Common myeloid progenitor, CD34-positive (primary cell): ENCODE data around the gene TRDN.
"Not testable (repeated sequence)": the region's sequence is repeated elsewhere in the genome, so short reads cannot be mapped to it uniquely, and the experiment has no call there.

Experiments used
- CTCF ChIA-PET: fragments of 350-600 bp; sonication (Branson Sonifier 250); formaldehyde crosslinking; loops from one replicate; lab custom pipeline; 2021; ENCODE audit warnings: antibody characterized with exemption; lab: Charles Lee
- POLR2A ChIA-PET: fragments of 350-600 bp; sonication (Branson Sonifier 250); formaldehyde crosslinking; loops from one replicate; lab custom pipeline; 2021; ENCODE audit warnings: antibody characterized with exemption; lab: Charles Lee
- DNase-seq, 3 donors: peaks; one replicate each; pipeline versions ENCODE4 v3.0.0 to v3.0.0-alpha.2; 2013
- H3K27ac ChIP-seq, 2 experiments: 1 replicate in 1 of 2; 2 replicates in 1 of 2; pipeline ENCODE4 v1.7.0; 2013; ENCODE audit warnings: inconsistent platforms in 2 of 2, low read length in 2 of 2, mild to moderate bottlenecking in 2 of 2, low read depth in 1 of 2, moderate library complexity in 1 of 2; ENCODE audit not compliant: severe bottlenecking in 2 of 2, insufficient read depth in 1 of 2, poor library complexity in 1 of 2
- H3K27me3 ChIP-seq, 5 experiments: replicated peaks in 2 of 5; 1 replicate in 3 of 5; 2 replicates in 2 of 5; pipeline versions ENCODE4 v1.6.1 to v1.7.0; 2013; ENCODE audit warnings: low read length in 4 of 5, mild to moderate bottlenecking in 2 of 5, moderate library complexity in 2 of 5, inconsistent platforms in 1 of 5; ENCODE audit not compliant: insufficient read depth in 5 of 5, control insufficient read depth in 4 of 5
- H3K36me3 ChIP-seq, 4 experiments: 1 replicate in 2 of 4; 2 replicates in 2 of 4; pipeline versions ENCODE4 v1.6.1 to v1.7.0; 2013; ENCODE audit warnings: low read length in 3 of 4, control low read depth in 1 of 4, mild to moderate bottlenecking in 1 of 4; ENCODE audit not compliant: control insufficient read depth in 4 of 4, insufficient read depth in 4 of 4
- H3K4me1 ChIP-seq, 4 experiments: 1 replicate in 3 of 4; 2 replicates in 1 of 4; pipeline versions ENCODE4 v1.6.1 to v1.7.1; 2013; ENCODE audit warnings: low read length in 3 of 4, mild to moderate bottlenecking in 3 of 4, control low read depth in 1 of 4, inconsistent platforms in 1 of 4, moderate library complexity in 1 of 4; ENCODE audit not compliant: control insufficient read depth in 4 of 4, insufficient read depth in 4 of 4; ENCODE audit errors: control extremely low read depth in 1 of 4
- H3K4me3 ChIP-seq, 7 experiments: 1 replicate in 4 of 7; 2 replicates in 3 of 7; pipeline versions ENCODE4 v1.5.1 to v1.7.0; 2013; ENCODE audit warnings: mild to moderate bottlenecking in 7 of 7, low read length in 6 of 7, moderate library complexity in 6 of 7, inconsistent platforms in 2 of 7, low read depth in 2 of 7, control low read depth in 1 of 7; ENCODE audit not compliant: insufficient read depth in 4 of 7, control insufficient read depth in 1 of 7; ENCODE audit errors: extremely low read depth in 1 of 7
- H3K9me3 ChIP-seq, 5 experiments: 1 replicate in 4 of 5; 2 replicates in 1 of 5; pipeline versions ENCODE4 v1.6.1 to v1.7.1; 2013; ENCODE audit warnings: low read length in 4 of 5, mild to moderate bottlenecking in 2 of 5, inconsistent platforms in 1 of 5, low read depth in 1 of 5, moderate library complexity in 1 of 5; ENCODE audit not compliant: control insufficient read depth in 4 of 5, insufficient read depth in 2 of 5; ENCODE audit errors: control extremely low read depth in 1 of 5
- WGBS: methylation state at CpG from one replicate; pipeline ENCODE4 v1.1.5; 2013; ENCODE audit not compliant: insufficient coverage; 5-methylcytosine and 5-hydroxymethylcytosine counted together

The TRDN gene

GRCh38 chr6:123453071-123453470 is 183.7 kb downstream of the TRDN start:
- H3K9me3 ChIP-seq, H3K27ac ChIP-seq, DNase-seq, CTCF ChIA-PET, H3K36me3 ChIP-seq, POLR2A ChIA-PET, H3K27me3 ChIP-seq, H3K4me3 ChIP-seq, H3K4me1 ChIP-seq: not testable (repeated sequence)

GRCh38 chr6:123448306-123448884 is 188.4 kb downstream of the TRDN start:
- no peak overlapping the region for H3K27ac ChIP-seq
- DNase-seq = no peak
- H3K4me3 ChIP-seq = no peak overlapping the region
- H3K4me1 ChIP-seq = no peaks in the 10 kb centered on the region
- no peaks in the 10 kb centered on the region for H3K9me3 ChIP-seq
- ChIA-PET POLR2A (no interaction called here), CTCF (no interaction called here)
- no peaks in the 10 kb centered on the region for H3K27me3 ChIP-seq
- H3K36me3 ChIP-seq = no peaks in the 10 kb centered on the region
- WGBS = 93% methylated on average over 4 of the region's 7 CpGs

GRCh38 chr6:123447315-123447937 is 189.3 kb downstream of the TRDN start:
- ChIA-PET CTCF (no interaction called here), POLR2A (no interaction called here)
- no peak overlapping the region for H3K27ac ChIP-seq
- no peaks in the 10 kb centered on the region for H3K27me3 ChIP-seq
- H3K4me3 ChIP-seq = no peak overlapping the region
- DNase-seq = no peak
- 100% methylated on average over 2 of the region's 4 CpGs for WGBS
- H3K36me3 ChIP-seq = no peaks in the 10 kb centered on the region
- H3K9me3 ChIP-seq = no peaks in the 10 kb centered on the region
- H3K4me1 ChIP-seq = no peaks in the 10 kb centered on the region

GRCh38 chr6:123439371-123439770 is 197.4 kb downstream of the TRDN start:
- H3K27me3 ChIP-seq = peaks cover 0 to 2% (median 0%) of the 10 kb centered on the region in 5 experiments
- no peak for DNase-seq
- H3K9me3 ChIP-seq = no peaks in the 10 kb centered on the region
- ChIA-PET CTCF (no interaction called here), POLR2A (no interaction called here)
- no peaks in the 10 kb centered on the region for H3K36me3 ChIP-seq
- H3K4me3 ChIP-seq = no peak overlapping the region
- H3K27ac ChIP-seq = no peak overlapping the region
- 82% methylated on average over 3 of the region's 3 CpGs for WGBS
- no peaks in the 10 kb centered on the region for H3K4me1 ChIP-seq

DNA sequence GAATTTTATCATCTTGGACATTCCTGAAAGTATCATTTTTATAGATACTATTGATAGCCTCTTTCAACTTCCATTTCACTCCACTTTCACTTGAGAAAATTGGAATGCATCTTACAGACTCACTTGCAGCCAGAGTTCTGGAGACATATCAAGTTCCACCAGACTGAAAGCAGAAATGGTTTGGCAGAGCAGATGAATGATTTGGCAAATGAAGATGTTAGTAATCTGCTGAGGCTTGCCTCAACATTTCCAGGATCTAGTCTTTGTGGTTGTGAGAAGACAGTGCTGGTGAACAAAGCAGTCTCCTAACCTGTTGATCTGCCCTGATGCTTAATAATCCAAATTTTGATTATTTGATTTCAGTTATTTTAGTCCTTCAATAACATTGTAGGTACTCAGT is 202.6 kb downstream of the TRDN start:
- H3K27ac ChIP-seq = no peak overlapping the region
- no peak overlapping the region for H3K4me3 ChIP-seq
- H3K27me3 ChIP-seq = no peaks in the 10 kb centered on the region
- ChIA-PET POLR2A (no interaction called here), CTCF (no interaction called here)
- H3K9me3 ChIP-seq = no peaks in the 10 kb centered on the region
- H3K36me3 ChIP-seq = no peaks in the 10 kb centered on the region
- no peaks in the 10 kb centered on the region for H3K4me1 ChIP-seq
- DNase-seq = no peak

DNA sequence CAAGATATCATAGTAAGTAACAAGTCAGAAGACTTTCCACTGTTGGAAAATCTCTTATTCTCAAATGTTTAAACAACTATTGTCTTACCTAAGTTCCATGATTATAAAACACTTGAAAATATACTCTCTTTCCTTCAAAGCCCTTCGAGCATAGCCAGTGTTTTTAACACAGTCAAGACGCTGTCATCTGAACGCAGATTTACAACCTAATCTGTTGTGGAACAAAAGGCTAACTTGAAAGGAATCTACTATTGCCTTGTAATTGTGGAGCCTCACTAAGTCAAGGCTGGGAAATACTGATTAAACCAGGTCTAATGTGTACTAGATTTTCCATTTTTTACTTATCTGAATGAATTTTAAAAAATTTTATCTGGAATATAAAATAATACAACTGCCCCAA is 205.8 kb downstream of the TRDN start:
- ChIA-PET CTCF (no interaction called here), POLR2A (no interaction called here)
- no peaks in the 10 kb centered on the region for H3K27me3 ChIP-seq
- DNase-seq = no peak
- H3K36me3 ChIP-seq = no peaks in the 10 kb centered on the region
- H3K27ac ChIP-seq = no peak overlapping the region
- no peak overlapping the region for H3K4me3 ChIP-seq
- WGBS = no CpG with 5 or more reads among the region's 3 CpGs
- no peaks in the 10 kb centered on the region for H3K4me1 ChIP-seq
- no peaks in the 10 kb centered on the region for H3K9me3 ChIP-seq

GRCh38 chr6:123427008-123427407 is 209.7 kb downstream of the TRDN start:
- Histone ChIP-seq H3K4me1 (no peaks in the 10 kb centered on the region), H3K36me3 (no peaks in the 10 kb centered on the region), H3K27me3 (no peaks in the 10 kb centered on the region), H3K27ac (no peak overlapping the region), H3K4me3 (no peak overlapping the region), H3K9me3 (no peaks in the 10 kb centered on the region)
- WGBS = no CpG with 5 or more reads among the region's 1 CpG
- no peak for DNase-seq
- ChIA-PET POLR2A (no interaction called here), CTCF (interaction anchor here (1.6 kb wide), 1 partner anchor 9 kb away, joined by 4 read pairs; no protein-coding TSS in a partner anchor)
